ENCODE measurements around the gene WNK1.

WNK1 gene

DNA sequence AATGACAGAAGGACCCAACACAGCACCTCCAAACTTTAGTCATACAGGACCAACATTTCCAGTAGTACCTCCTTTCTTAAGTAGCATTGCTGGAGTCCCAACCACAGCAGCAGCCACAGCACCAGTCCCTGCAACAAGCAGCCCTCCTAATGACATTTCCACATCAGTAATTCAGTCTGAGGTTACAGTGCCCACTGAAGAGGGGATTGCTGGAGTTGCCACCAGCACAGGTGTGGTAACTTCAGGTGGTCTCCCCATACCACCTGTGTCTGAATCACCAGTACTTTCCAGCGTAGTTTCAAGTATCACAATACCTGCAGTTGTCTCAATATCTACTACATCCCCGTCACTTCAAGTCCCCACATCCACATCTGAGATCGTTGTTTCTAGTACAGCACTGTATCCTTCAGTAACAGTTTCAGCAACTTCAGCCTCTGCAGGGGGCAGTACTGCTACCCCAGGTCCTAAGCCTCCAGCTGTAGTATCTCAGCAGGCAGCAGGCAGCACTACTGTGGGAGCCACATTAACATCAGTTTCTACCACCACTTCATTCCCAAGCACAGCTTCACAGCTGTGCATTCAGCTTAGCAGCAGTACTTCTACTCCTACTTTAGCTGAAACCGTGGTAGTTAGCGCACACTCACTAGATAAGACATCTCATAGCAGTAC is 132.5 kb downstream of the WNK1 start:
- Mint-ChIP-seq H3K4me1 (no peaks in the 10 kb centered on the region), H3K27me3 (no peaks in the 10 kb centered on the region), H3K9me3 (no peaks in the 10 kb centered on the region), H3K4me3 (no peak overlapping the region), H3K36me3 (peaks cover 24% of the 10 kb centered on the region), H3K27ac (peak overlapping the region; percentile 42)

DNA sequence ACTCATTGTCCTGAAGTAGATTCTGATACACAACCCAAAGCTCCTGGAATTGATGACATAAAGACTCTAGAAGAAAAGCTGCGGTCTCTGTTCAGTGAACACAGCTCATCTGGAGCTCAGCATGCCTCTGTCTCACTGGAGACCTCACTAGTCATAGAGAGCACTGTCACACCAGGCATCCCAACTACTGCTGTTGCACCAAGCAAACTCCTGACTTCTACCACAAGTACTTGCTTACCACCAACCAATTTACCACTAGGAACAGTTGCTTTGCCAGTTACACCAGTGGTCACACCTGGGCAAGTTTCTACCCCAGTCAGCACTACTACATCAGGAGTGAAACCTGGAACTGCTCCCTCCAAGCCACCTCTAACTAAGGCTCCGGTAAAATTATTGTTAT is 133.3 kb downstream of the WNK1 start:
- H3K27me3 Mint-ChIP-seq, result no peaks in the 10 kb centered on the region
- no peaks in the 10 kb centered on the region for H3K4me1 Mint-ChIP-seq
- peak overlapping the region; percentile 39 for H3K27ac Mint-ChIP-seq
- peaks cover 27% of the 10 kb centered on the region for H3K36me3 Mint-ChIP-seq
- no peaks in the 10 kb centered on the region for H3K9me3 Mint-ChIP-seq
- no peak overlapping the region for H3K4me3 Mint-ChIP-seq

DNA sequence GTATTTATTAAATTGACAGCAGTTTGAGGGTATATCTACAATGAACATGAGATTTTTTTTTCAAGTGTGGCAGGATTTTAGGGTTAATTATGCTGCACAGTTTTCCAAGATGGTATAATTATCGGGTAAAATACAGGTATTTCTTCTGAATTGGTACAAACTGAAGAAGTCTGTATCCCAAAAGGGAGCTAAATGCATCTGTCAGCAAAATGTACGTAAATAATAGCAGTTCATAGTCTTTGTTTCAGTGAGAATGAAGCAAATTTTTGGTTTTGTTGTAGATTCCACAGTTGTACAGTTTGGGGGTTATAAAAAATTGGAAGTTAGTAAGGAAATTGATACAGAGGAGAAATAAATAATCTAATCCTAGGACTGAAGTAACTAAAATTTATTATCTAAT is 133.8 kb downstream of the WNK1 start:
- H3K36me3 Mint-ChIP-seq, result peaks cover 29% of the 10 kb centered on the region
- no peaks in the 10 kb centered on the region for H3K9me3 Mint-ChIP-seq
- H3K27ac Mint-ChIP-seq, result peak overlapping the region; percentile 55
- no peaks in the 10 kb centered on the region for H3K4me1 Mint-ChIP-seq
- no peak overlapping the region for H3K4me3 Mint-ChIP-seq
- no peaks in the 10 kb centered on the region for H3K27me3 Mint-ChIP-seq

DNA sequence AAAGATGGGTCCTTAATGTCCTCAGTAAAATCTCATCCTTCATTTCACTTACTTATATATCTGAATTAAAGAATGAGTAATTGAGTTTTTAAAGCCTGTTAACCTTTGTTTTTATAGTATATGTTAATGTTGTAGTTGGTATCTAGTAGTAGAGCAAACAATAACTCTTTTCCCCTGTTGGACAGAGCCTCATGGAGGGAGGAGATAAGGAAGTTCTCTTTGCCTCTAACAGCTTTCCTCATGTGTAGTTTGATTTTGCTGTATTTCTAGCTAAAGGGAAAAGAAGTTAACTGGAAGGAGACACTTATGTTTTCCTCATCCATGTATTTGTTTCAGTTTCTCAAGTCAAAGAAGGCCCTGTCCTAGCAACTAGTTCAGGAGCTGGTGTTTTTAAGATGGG is 141.8 kb downstream of the WNK1 start:
- Mint-ChIP-seq H3K27me3 (no peaks in the 10 kb centered on the region), H3K4me3 (no peak overlapping the region), H3K4me1 (no peaks in the 10 kb centered on the region), H3K36me3 (peaks cover 20% of the 10 kb centered on the region), H3K9me3 (no peaks in the 10 kb centered on the region), H3K27ac (no peak overlapping the region)

DNA sequence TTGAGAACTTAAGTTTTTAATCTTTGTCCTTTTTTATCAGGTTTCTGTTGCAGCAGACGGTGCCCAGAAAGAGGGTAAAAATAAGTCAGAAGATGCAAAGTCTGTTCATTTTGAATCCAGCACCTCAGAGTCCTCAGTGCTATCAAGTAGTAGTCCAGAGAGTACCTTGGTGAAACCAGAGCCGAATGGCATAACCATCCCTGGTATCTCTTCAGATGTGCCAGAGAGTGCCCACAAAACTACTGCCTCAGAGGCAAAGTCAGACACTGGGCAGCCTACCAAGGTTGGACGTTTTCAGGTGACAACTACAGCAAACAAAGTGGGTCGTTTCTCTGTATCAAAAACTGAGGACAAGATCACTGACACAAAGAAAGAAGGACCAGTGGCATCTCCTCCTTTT is 143.7 kb downstream of the WNK1 start:
- H3K4me3 Mint-ChIP-seq, result no peak overlapping the region
- H3K27me3 Mint-ChIP-seq, result no peaks in the 10 kb centered on the region
- peaks cover 18% of the 10 kb centered on the region for H3K36me3 Mint-ChIP-seq

DNA sequence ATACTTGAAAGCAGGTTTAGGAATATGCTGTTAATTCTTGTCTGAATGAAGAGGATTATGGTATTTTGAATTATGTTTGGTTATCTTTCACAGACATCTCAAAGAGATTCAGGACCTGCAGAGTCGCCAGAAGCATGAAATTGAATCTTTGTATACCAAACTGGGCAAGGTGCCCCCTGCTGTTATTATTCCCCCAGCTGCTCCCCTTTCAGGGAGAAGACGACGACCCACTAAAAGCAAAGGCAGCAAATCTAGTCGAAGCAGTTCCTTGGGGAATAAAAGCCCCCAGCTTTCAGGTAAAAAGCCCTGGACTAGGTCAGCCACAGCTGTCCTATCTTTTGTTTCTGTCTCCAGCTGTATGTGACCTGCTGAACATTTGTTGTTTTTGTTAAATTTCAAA is 145.0 kb downstream of the WNK1 start:
- Mint-ChIP-seq H3K4me1 (no peaks in the 10 kb centered on the region), H3K4me3 (no peak overlapping the region), H3K27ac (no peak overlapping the region), H3K9me3 (no peaks in the 10 kb centered on the region), H3K27me3 (no peaks in the 10 kb centered on the region), H3K36me3 (peaks cover 18% of the 10 kb centered on the region)

More for the DNA sequence above, 143.7 kb downstream of the WNK1 start:
- Mint-ChIP-seq H3K4me1 (no peaks in the 10 kb centered on the region), H3K27ac (no peak overlapping the region), H3K9me3 (no peaks in the 10 kb centered on the region)

DNA sequence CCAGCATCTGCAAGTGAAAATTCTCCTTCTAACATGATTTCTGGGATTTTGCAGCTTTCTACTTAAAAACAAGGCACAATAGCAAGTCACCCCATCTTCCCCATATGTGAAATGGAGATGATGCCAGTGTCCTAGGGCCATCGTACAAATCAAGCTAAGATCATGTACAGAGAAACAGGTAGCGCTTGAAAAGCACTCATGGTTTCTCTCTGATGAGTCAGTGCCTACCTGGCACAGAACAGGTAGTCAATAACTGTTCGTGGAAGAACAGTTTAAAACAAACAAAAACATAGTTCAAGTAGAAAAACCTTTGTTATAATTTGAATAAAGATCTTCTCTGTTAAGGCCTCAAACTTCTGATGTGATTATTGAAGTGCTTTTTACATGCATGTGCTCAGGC is 150.2 kb downstream of the WNK1 start:
- Mint-ChIP-seq H3K27me3 (no peaks in the 10 kb centered on the region), H3K27ac (peak overlapping the region; percentile 57), H3K4me3 (no peak overlapping the region), H3K9me3 (no peaks in the 10 kb centered on the region), H3K4me1 (peaks cover 28% of the 10 kb centered on the region), H3K36me3 (peaks cover 18% of the 10 kb centered on the region)

DNA sequence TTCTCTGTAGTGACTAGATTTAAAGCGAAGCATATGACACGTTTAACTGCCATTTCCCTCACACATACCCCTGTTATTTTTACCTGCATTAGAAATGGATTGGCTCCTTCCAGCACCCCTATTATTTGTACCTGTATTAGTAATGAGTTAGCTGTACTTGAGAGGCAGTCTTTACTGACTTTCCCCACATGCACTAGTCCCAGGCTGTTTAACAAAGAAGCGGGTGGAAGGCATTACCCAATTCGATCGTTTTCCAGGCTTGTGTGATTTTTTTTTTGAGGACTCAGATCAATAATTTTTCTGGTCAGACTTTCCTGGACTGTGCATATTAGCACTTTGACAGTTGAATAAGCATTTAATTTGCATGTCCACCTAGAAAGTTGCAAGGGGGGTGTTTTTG is 150.7 kb downstream of the WNK1 start:
- Mint-ChIP-seq H3K27me3 (no peaks in the 10 kb centered on the region), H3K4me3 (no peak overlapping the region), H3K36me3 (peaks cover 16% of the 10 kb centered on the region), H3K27ac (peak overlapping the region; percentile 57), H3K9me3 (no peaks in the 10 kb centered on the region), H3K4me1 (peaks cover 30% of the 10 kb centered on the region)

DNA sequence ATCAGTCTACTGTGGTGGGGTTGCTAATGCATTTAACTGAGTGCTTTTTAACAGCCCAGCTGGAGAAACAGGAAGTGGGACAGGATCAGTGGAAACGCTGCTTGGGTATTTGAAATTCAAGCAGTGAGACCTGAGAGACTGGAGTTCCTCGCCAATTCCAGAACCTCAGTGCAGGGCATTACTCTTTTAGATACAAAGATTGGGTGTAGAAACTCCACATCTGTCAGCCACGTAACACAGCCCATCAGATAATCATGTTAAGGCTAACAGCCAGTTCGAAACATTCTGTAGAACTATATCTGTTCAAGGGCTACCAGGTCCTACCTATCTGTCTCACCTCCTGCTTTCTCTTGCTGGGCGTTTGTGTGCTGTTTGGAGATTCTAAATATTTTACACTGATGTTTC is 151.6 kb downstream of the WNK1 start:
- Mint-ChIP-seq H3K36me3 (peaks cover 18% of the 10 kb centered on the region), H3K4me1 (peaks cover 32% of the 10 kb centered on the region), H3K4me3 (no peak overlapping the region), H3K27me3 (no peaks in the 10 kb centered on the region), H3K27ac (peak overlapping the region; percentile 33), H3K9me3 (no peaks in the 10 kb centered on the region)

DNA sequence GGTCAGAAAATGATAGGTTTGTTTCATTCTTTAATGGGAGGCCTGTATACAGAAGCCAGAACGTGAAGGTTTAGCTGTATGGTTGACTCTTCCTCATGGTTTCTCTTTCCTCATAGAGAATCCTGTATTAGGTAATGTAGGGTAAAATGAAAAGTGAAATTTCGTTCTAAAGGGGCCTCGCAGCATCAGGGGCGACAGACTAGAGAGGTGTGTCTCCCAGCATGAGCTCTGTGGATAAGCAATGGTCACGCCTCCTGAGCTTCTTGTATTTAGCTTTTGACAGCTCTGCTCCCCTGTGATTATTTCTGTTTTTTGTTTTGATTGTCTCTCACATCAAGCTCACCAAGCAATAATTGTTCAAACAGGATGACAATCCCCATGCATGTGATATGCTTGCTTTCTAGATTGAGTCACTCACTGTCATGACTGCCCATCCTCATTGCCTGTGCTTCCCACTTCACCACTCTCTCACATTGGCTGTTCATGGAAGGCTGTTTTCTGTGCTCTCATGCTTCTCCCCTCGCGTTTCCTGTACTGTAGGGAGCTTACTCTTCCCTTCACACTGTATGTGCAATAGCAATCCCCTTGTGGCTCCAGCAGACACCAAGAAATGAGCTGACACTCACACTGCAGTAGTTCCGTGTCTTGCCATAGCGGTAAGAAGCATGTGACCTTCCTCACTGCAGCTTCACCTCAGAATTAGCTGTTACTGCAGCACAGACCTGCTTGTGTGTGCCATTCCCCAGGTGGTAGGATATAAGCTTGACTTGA is 153.1 kb downstream of the WNK1 start:
- peaks cover 32% of the 10 kb centered on the region for H3K4me1 Mint-ChIP-seq
- H3K36me3 Mint-ChIP-seq, result peaks cover 19% of the 10 kb centered on the region
- peak overlapping the region; percentile 56 for H3K4me3 Mint-ChIP-seq
- H3K27me3 Mint-ChIP-seq, result no peaks in the 10 kb centered on the region
- H3K9me3 Mint-ChIP-seq, result no peaks in the 10 kb centered on the region
- H3K27ac Mint-ChIP-seq, result peak overlapping the region; percentile 12

DNA sequence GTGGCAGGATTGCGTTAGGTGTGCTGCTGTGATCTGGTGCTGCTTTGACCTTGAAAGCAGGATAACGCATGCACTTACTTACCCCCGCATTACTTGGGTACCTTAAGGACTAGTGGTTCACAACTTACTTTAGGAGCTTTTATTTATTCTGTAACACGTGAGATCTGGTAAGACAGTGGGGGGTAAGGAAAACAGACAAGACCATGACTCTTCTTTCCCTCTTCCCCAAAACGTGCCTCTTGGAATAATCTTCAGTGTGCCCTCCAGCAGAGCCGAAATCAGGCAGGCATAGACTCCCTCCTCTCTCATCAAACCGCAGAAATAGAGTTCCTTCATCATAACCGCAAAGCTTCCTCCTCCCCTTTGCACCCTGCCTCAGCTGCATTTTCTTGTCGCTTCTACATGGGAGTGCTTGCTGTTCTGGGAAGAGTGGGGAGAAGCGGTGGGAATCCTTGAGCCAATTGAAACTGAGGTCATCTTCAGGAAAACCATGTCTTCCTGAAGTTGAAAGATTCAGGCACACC is 153.7 kb downstream of the WNK1 start:
- H3K9me3 Mint-ChIP-seq, result no peaks in the 10 kb centered on the region
- peak overlapping the region; percentile 52 for H3K27ac Mint-ChIP-seq
- H3K27me3 Mint-ChIP-seq, result no peaks in the 10 kb centered on the region
- H3K36me3 Mint-ChIP-seq, result peaks cover 18% of the 10 kb centered on the region
- H3K4me1 Mint-ChIP-seq, result peaks cover 32% of the 10 kb centered on the region
- H3K4me3 Mint-ChIP-seq, result no peak overlapping the region

DNA sequence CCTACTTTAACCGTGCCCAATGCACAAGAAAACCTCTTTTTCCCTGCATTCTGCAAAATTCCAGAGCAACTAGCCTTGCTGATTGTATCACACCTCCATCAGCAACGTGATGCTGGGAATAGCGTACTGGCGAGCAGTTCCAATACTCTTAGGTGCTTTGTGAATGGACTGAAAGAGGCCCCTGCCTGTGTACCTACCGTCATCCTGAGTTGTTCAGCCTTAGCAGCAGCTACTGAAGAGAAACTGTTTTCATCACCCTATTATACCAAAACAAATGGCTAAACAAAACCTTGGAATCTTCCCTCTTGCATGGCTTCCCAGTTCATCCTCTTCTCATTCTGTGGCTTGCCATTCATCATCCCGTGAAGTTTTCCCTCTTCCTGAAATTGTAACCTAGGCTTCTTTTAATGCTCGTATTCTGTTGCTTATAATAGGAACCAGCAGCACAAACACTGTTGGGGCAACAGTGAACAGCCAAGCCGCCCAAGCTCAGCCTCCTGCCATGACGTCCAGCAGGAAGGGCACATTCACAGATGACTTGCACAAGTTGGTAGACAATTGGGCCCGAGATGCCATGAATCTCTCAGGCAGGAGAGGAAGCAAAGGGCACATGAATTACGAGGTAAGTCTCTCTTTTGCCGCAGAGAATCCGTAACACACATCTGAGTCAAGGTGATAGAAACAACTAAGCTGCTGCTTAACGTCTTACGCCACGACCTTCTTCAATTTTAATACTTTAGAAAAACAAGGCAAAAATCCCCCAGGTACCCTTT is 155.2 kb downstream of the WNK1 start:
- Mint-ChIP-seq H3K36me3 (peaks cover 14% of the 10 kb centered on the region), H3K4me1 (peaks cover 32% of the 10 kb centered on the region), H3K27ac (peak overlapping the region; percentile 43), H3K27me3 (no peaks in the 10 kb centered on the region), H3K9me3 (no peaks in the 10 kb centered on the region), H3K4me3 (no peak overlapping the region)

DNA sequence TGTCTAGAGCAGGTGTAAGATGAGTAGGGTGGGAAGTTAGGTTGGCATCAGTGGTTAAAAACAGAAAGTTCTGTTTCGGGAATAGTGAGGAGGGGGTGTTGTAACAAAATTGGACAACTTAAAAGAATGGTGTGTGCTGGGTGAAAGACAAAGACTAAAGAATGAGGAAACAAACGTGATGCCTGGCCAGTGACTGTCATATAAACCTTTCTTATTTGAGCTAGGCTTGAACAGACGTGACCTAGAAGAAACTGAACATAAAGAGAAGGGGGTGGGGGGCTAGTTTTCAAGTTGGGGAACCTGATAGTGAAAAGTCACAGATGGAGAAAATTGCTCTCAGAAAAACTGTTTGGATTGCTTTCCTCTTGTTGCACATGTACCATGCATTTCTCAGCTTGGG is 157.5 kb downstream of the WNK1 start:
- Mint-ChIP-seq H3K27ac (peak overlapping the region; percentile 79), H3K36me3 (peaks cover 14% of the 10 kb centered on the region), H3K4me1 (peaks cover 27% of the 10 kb centered on the region), H3K9me3 (no peaks in the 10 kb centered on the region), H3K27me3 (no peaks in the 10 kb centered on the region), H3K4me3 (no peak overlapping the region)

DNA sequence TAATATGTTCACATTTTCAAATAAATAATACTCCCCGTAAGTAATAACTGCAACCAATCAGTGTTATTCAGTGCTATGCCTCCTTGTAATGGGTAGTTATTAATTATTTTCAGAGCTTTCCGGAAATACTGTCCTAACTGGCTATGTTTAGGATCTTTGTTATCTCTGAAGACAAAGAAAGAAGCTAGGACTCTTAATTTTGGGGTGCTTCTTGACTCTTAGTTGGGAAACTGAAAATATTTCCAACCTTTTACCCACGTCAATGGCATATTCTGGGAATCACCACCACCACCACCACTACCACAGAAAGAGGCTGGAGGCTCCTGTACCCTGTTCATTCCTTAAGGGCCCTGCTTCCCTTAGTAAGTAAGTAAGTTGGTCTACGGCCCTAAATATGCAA is 158.0 kb downstream of the WNK1 start:
- Mint-ChIP-seq H3K27ac (peak overlapping the region; percentile 17), H3K4me3 (no peak overlapping the region), H3K27me3 (no peaks in the 10 kb centered on the region), H3K36me3 (peaks cover 14% of the 10 kb centered on the region), H3K9me3 (no peaks in the 10 kb centered on the region), H3K4me1 (peaks cover 27% of the 10 kb centered on the region)

DNA sequence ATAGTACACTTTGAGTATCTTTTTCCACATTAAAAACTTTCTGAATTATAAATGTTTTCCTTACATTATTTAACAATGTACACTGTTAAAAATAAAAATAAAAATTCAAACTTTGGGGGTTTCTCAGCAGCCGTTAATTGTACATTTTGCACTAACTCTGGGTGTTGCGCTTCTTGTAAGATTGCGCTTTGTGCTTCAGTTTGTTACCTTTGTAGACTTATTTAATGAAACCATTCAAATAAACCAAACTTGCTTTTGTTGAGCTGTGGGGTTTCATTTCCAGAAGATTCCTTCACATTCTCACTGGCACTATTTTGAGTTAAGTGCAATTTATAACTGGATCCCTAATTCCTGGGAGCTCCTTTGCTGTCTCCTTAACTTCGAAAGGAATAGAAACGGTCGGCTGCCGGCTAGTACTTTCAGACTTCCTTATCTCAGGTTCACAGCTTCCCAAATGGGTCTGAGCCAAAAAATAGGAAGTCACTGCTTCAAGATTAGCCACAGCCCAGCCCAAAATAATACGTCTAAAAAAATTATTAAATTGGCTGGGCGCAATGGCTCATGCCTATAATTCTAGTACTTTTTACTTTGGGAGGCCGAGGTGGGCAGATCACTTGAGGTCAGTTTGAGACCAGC is 158.9 kb downstream of the WNK1 start:
- Mint-ChIP-seq H3K27ac (no peak overlapping the region), H3K4me3 (no peak overlapping the region), H3K27me3 (no peaks in the 10 kb centered on the region), H3K36me3 (peaks cover 14% of the 10 kb centered on the region), H3K9me3 (no peaks in the 10 kb centered on the region), H3K4me1 (peaks cover 25% of the 10 kb centered on the region)
